Measurements from ENCODE around the gene HLA-DQB1.
A peak's percentile ranks its signal among the peaks of the same experiment; 100 is the strongest.

HLA-DQB1 gene

DNA sequence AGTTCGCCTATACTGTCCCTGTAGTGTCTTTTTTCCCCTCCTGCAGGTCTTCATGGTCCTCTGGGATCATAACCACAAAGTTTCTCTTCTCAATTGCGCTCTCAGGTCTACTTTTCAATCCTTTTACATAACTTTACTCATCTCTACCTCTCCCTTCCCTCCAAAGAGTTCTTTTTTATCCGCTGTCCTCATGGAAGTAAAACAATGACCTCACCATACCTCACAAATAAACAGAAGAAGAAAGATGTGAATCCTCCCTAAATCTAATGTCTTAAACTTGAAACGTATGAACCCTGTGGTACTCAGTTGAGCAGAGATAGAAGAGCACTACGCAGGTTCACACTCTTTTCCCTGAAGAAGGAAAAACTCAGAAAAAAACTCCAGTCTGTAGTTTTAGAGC, 41.3 kb downstream of the HLA-DQB1 start:
- no peak for DNase-seq (ENCODE audit: low spot score)

DNA sequence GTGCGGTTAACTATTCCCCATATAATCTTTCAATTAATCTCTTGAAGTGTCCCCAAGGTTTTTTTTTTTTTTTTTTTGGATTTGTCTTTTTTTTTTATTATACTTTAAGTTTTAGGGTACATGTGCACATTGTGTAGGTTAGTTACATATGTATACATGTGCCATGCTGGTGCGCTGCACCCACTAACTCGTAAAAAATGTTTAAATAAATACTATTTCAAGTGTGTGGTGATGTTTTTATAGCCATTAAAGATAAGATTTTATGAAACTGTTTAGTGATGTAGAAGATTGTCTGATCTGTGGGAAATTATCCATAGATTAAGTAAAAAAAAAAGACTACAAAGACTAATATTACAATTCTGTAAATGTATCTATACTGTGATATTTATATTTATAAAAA, 41.9 kb downstream of the HLA-DQB1 start:
- DNase-seq (ENCODE audit: low spot score): no peak

DNA sequence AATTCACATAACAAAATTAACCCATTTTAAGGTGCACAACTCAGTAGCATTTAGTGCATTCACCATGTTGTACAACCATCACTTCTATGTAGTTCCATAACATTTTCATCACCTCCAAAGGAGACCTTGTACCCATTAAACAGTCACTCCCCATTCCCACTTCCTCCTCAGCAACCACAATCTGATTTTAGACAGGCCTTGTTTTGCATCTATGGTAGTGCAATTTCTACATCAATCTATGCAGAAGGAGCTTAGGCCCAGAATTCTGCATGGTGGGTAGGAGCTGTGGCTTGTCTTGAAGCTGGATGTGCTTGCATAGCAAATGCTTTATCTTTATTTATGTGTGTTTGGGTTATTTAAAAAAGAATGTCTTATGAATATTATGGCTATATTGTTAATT, 42.8 kb downstream of the HLA-DQB1 start:
- DNase-seq (ENCODE audit: low spot score): no peak

DNA sequence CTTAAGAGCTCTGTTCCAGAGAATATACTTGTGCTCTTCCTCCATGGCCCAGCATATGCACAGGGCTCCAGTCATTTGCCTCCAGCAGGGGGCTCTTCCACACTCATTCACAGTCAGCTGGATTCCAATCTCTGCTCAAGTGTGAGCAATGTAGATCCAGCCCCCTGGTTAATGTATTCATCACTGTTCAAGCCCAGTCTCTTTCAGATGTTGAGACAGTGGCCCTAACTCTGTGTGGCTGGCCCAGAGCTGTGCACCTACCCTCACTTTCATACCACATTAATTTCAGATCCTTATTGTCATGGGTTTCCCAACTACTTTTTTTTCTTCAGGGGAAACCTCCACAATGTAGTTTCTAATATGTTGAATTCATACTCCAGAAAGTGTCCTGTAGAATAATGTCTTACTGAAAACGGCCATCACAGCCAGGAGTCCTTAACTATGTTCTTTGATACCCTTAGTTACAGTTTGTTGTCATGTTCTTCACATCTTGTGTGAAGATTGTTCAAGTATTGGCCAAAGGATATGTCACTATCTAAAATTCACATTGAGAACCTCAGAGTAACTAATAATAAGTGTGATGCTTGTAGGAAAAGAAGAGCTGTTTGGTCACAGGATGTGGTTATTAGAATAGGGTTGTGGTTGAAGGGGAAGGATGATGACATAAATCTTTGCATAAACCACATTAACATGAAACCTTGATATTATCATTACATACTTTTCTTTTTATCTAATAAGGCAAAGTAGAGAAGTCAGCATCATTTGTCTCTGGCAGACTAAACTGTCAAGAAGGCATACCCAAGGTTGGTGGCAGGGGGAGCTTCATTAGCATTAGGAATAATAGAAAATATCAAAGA, 43.7 kb downstream of the HLA-DQB1 start:
- DNase-seq (ENCODE audit: low spot score): peak; percentile 12

GRCh38 chr6:32621372-32621771, 45.1 kb downstream of the HLA-DQB1 start:
- no peak for DNase-seq (ENCODE audit: low spot score)

DNA sequence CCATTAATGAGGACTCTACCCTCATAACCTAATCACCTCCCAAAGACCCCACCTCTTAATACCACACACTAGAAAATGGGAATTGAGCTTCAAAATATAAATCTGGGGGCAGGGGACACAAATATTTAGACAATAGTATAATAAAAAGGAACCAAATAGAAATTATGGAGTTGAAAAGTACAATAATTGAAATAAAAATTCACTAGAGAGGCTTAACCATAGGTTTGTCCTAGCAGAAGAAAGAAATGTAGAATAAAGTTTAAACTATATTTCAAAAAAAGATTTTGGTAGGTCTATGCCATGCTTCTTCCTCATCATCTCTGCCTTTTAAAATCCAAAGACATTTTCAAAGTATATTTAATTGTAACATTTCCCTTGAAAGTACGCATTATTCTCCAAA, 48.7 kb downstream of the HLA-DQB1 start:
- no peak for DNase-seq (ENCODE audit: low spot score)

DNA sequence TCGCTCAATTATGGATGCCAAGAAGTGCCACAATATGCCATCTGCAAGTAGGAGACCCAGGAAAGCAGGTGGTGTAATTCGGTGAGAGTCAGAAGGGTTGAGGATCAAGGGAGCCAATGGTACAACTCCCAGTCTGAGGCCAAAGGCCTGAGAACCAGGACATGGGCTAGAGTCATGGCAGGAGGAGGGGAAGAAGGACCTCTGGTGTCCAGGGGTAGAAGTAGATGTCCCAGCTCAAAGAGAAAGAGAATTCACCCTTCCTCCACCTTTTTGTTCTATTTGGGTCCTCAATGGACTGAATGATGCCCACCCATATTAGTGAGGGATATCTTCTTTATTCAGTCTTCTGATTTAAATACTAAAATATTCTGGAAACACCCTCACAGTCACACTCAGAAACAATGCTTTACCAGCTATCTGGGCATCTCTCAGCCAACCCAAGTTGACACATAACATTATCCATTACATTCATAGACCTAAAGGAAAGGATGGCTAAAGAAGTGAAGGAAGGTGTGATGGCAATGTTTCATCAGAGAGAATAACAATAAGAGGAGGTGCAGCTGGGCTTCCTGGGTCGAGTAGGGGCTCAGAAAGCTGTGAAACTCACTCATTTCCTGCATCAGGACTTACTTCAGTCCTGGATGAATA, 50.4 kb downstream of the HLA-DQB1 start:
- no peak for DNase-seq (ENCODE audit: low spot score)

- DNase-seq (ENCODE audit: low spot score): no peak
Measured at GRCh38 chr6:32614366-32615081, 51.9 kb downstream of the HLA-DQB1 start.

DNA sequence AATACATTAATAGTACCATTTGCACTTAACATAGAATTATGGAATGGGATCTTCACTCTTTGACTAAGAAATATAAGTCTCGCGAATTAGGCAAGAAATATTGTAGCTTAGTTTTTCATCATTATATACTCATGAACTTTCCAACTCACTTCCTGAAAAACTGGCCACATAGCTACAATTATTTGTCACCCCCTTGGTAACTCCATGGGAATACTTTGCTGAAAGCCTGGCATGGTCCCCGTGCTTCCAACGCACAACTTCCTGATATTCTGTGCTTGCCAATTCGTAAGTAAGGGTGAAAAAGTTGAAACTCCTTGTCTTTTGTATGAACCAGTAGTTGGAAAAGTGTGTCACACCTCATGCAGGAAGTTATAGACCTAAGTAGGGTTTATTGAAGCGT, 53.0 kb downstream of the HLA-DQB1 start:
- no peak for DNase-seq (ENCODE audit: low spot score)

DNA sequence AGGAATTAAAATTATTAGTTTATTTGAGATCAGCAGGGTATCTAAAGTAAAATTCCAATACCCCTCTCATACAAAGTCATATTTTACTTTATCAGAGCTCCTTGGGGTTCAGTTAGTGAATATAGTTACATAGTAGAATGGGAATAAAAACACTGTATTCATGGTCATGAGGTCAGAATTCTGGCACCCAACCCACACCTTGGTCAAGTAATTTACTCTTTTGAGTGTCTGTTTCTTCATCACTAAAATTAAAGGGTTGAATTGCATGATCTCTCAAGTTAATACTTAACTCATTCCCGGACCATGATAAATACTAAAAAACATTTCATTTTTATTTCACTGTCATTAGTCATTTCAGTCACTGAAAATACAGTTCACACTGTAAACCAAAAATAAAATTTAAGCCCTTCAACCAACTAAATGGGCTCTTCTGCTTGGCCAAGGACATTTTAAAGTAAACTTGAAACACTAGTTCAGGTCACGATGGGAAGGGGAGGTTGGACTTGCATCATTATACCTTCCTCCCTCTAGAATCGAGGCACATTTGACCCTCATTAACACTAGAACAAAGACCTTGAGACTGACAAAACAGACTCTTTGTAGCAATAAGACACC, 55.7 kb downstream of the HLA-DQB1 start:
- DNase-seq (ENCODE audit: low spot score): no peak

GRCh38 chr6:32609731-32610640, 56.5 kb downstream of the HLA-DQB1 start:
- peak; percentile 89 for DNase-seq (ENCODE audit: low spot score)
